ENCODE results near the gene IFI44L. TPM values are rescaled to one million over a fixed set of nuclear protein-coding genes. Genes with fewer than 3 reads are reported as not detected.

Gene IFI44L
- total RNA-seq, 1 donor: 29.3 TPM

GRCh38 chr1:78688697-78689096, 68.4 kb downstream of the IFI44L start:
- H3K4me1 ChIP-seq (ENCODE audit: insufficient read depth, low read length): no peaks in the 10 kb centered on the region

GRCh38 chr1:78690516-78690915, 70.3 kb downstream of the IFI44L start:
- Histone ChIP-seq H3K9me3 (ENCODE audit: low read depth, low read length) (no peaks in the 10 kb centered on the region), H3K4me1 (ENCODE audit: insufficient read depth, low read length) (no peaks in the 10 kb centered on the region), H3K27me3 (ENCODE audit: insufficient read depth, low read length) (no peaks in the 10 kb centered on the region), H3K4me3 (ENCODE audit: low read length) (no peak overlapping the region)

More at GRCh38 chr1:78688697-78689096, 68.4 kb downstream of the IFI44L start:
- Histone ChIP-seq H3K27me3 (ENCODE audit: insufficient read depth, low read length) (peaks cover 4% of the 10 kb centered on the region), H3K9me3 (ENCODE audit: low read depth, low read length) (no peaks in the 10 kb centered on the region), H3K4me3 (ENCODE audit: low read length) (no peak overlapping the region)

- no peak overlapping the region for H3K4me3 ChIP-seq (ENCODE audit: low read length)
- no peaks in the 10 kb centered on the region for H3K27me3 ChIP-seq (ENCODE audit: insufficient read depth, low read length)
- no peaks in the 10 kb centered on the region for H3K4me1 ChIP-seq (ENCODE audit: insufficient read depth, low read length)
- H3K9me3 ChIP-seq (ENCODE audit: low read depth, low read length): no peaks in the 10 kb centered on the region
Measured at GRCh38 chr1:78691995-78692747, 71.9 kb downstream of the IFI44L start.

Other genes starting within 250 kb of the IFI44L start
- under 0.01 TPM for gene PTGFR, start 129.5 kb upstream of the IFI44L start, total RNA-seq
- gene IFI44, start 29.4 kb downstream of the IFI44L start, total RNA-seq: 55.1 TPM

Data from mononuclear cell (primary cell).